G401 (cell line): ENCODE measurements around the gene ZFHX3. TPM values are rescaled to one million over a fixed set of nuclear protein-coding genes. Genes with fewer than 3 reads are reported as not detected.

Experiments
- DNase-seq: peaks from one replicate; pipeline ENCODE4 v3.0.0-alpha.2; 2015; ENCODE audit warnings: low spot score
- in situ Hi-C: cut with HindIII; loops from 2 replicates; pipeline ENCODE4 v1.10.0; 2016; ENCODE audit warnings: low sequenced_read_pairs, mixed read lengths
- total RNA-seq: library from RNA; depleted of rRNA; stranded (reverse); fragments of >200 nt; shearing (Covaris generic); gene quantifications from 2 replicates; pipeline ENCODE4 v1.2.3, GENCODE V29; 2014

ZFHX3 gene
- total RNA-seq, 1 experiment from 2014 or later, result 3.5 TPM

DNA sequence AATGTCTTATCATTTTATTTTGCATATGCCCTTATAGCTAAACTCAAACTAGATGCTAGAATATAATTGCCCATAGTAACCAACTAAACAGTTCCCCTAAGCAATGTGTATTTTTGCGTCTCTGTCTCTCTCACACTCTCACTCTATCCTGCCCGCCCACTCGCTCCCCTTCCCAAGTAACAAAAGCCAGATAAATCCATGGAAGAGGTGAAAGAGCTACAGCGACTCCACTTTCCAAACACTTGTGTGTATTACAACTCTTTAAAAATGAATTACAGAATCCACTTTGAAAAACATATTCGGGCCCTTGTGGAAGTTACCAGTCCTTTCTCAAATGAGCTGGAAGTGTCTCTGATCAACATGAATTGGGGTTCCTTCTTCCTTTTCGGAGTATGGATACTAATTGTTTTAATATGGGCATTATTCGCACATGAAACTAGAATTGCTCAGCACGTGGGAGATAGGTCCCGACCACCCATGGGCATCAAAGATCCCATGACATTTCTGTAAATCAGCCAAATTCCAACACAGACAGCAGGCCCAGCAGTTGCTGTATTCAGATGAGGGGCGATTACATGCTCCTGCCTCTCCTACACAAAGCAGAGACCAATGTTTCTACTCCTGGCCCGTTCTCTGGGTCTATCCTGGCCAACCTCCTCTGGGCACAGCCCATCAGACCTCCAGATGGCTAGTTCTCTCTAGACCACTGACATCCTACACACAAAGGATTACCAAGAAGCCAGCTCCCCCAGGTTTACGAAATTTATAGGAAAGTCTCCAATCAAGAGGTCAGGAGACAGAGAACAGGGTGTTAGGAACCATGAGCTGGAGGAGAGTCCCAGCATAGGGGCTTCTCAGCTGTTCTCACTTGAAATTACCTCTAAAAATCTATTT is 121.5 kb downstream of the ZFHX3 start:
- in situ Hi-C loops, result no loop called here
- DNase-seq, result no peak

DNA sequence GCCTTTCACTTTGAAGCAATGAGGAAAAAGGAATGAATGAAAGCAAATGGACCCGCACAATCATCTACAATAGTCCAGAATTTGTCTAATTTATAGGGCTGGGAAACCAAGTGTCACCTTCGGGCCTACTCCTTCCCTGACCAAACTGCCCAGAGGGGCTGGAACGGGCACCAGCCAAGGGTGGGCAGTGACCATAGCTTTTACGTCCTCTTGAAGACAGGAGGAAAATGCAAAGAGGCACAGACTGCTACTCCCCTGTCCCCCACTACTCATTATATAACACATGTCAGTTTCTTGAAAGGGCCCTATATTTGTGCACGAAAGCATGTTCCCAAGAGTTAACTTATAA is 122.3 kb downstream of the ZFHX3 start:
- in situ Hi-C loops, result no loop called here

DNA sequence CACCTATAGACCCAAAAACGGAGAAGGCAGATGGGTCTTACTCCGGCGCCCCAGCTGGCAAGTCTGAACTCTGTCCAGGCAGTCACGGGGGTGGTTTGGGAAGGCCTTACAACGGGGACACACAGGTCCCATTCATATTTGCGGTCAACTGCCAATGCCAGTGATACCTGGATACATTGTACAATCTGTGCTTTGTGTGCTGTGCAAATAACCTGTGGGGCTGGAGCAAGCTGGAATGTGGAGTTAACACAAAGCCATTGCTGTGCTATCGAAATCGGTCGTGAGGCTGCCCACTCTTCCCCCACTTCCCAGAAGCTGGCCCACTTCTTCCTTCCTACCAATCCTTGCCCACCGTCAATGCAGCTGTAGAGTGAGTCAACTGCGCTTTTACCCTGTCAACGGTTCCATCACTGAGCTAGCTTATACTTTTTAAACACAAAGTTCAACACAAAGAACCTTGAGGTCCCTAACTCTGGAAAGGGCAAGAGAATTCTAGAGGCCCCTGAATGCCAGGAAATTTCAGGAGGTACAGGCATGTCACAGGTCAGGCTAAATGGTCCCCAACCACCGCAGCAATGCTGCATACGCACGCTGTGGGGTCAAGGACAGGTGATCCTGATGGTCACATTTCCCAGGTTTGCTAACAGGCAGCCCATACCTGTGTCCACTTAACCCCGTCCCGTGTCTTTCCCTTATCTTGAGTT is 122.8 kb downstream of the ZFHX3 start:
- DNase-seq, result no peak
- in situ Hi-C loops, result no loop called here

More for the DNA sequence above, 122.3 kb downstream of the ZFHX3 start:
- no peak for DNase-seq

DNA sequence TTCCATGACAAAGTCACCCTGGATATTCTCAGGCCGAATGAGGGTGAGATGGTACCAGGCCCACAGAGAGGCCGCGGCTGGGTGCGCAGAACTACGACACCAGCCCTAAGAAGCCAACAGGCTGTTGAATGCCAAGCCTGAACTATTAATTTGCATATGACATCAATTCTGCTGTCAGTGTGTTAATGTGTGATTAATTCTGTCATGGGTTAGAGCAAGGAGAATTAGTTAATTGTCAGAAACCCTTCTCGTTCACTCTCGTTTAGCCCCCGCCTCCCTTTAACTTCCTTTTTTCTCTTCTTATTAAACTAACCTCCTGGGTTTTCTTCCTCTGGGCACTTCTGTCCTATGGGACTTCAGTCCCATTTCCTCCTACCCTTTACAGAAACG is 123.4 kb downstream of the ZFHX3 start:
- in situ Hi-C loops, result no loop called here
- no peak for DNase-seq

DNA sequence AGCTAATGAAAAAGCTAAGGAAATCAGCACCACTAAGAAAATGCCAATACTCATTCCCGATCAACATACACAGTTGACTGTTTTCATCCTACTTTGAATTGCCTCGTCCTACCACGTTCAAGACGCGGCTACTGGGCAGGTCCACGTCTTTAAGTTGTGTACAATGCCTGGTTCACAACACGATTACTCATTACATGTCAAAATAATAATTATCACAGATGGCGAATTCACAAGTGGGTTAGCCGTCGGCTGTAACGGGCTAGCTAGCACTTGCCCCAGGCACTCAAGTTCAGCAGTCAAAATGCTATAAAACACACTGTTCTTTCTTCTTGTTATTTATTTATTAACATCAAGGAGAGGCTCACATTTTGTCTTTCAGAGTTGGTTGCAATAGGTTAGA is 124.2 kb downstream of the ZFHX3 start:
- no peak for DNase-seq
- in situ Hi-C loops, result no loop called here

DNA sequence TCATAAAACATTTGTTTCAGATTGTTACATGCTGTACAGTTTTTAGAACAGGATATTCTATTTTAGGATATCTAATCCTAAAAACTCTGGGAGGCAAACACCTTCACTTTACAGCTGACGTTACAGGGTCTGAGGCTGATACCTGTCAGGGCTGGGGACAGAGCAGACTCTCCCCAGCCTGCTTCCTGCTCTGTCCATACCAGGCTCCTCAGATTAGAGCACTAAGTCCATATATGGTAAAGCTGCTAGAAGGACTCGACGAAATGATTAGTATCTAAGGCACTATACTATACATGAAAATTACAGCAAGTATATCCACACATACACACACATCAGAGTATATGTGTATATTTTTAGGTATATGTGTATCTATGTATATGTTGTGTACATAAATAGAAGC is 125.2 kb downstream of the ZFHX3 start:
- no peak for DNase-seq
- in situ Hi-C loops, result no loop called here

DNA sequence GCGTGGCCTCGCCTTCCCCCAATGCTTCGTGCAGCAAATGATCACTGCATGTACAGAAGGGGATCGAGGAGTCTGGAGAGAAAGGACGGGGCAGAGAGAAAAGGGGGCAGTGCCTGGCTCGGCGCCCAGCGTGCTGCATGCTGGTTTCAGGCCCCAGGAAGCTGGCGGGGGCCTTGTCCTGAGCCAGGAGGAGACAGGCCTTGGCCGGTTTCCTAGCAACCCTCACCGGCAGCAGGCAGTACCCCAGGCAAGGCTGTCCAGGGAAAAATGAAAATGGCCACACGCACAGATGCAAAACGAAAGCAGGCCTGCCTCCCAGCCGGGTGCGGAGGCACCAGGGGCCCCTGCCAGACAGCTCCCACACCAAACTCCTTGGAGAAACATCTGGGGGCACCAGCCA is 126.3 kb downstream of the ZFHX3 start:
- in situ Hi-C loops, result no loop called here
- peak; percentile 66 for DNase-seq

DNA sequence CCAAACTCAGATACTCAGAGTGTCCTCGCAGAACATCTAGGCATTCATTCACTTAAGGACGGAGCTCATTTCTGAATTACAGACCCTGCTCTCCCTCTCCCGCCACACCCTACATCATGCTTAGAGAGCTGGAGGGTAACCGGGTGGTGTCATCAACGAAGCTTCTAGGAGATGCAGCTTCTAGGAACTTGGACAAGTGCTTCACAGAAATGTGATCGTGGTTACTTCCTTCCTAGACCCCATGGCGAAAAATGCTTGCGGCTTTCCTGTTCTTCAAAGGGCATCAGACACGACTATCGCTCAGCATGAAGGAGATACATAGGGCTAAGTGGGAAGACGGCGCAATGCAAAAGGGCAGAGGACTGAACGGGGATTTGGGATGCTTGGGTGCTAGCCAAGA is 126.8 kb downstream of the ZFHX3 start:
- no peak for DNase-seq
- in situ Hi-C loops, result no loop called here

DNA sequence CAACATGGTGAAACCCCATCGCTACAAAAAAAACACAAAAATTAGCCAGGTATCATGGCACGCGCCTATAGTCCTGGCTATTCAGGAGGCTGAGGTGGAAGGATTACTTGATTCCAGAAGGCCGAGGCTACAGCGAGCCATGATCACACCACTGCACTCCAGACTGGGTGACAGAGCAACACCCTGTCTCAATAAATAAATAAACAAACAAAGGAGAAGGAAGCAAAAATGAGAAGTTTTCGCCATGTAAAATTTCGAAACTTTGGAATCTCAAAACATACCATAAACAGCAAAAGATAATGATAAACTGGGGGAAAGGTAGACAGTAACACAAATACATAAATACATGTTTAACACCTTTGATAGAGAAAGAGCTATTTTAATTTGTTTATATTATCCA is 130.9 kb downstream of the ZFHX3 start:
- DNase-seq, result no peak
- in situ Hi-C loops, result no loop called here

DNA sequence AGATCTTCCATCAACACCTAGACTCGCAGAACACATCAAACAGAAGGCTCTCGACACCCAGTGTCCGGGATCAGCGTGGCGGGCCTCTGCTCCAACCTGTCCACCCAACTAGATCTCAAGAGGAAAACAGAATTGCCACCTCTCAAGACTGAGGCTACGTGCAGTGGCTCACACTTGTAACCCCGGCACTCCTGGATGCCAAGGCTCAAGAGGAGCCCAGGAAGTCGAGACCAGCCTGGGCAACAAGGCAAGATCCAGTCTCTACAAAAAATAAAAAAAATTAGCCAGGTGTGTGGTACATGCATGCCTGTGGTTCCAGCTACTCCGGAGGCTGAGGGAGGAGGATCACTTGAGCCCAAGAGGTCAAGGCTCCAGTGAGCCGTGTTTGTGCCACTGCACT is 132.6 kb downstream of the ZFHX3 start:
- in situ Hi-C loops, result no loop called here

DNA sequence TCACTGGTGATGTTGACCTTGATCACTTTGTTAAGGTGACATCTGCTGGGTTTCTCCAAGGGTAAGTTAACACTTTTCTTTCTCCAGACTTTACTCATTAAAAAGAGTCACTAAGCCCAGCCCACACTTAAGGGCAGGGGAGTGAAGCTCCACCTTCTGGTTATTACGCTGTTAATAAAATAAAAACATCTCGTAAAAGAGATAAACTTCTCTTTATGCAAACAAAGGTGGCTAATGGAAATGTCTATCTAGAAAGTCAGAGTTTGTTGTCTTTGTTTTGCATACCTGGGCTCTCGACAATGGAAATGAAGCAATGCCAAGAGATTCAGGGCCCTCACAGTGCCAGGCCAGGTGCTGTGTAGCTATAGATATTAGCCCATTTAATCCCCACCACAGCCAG is 134.4 kb downstream of the ZFHX3 start:
- no peak for DNase-seq
- in situ Hi-C loops, result no loop called here

More for the DNA sequence above, 132.6 kb downstream of the ZFHX3 start:
- no peak for DNase-seq

DNA sequence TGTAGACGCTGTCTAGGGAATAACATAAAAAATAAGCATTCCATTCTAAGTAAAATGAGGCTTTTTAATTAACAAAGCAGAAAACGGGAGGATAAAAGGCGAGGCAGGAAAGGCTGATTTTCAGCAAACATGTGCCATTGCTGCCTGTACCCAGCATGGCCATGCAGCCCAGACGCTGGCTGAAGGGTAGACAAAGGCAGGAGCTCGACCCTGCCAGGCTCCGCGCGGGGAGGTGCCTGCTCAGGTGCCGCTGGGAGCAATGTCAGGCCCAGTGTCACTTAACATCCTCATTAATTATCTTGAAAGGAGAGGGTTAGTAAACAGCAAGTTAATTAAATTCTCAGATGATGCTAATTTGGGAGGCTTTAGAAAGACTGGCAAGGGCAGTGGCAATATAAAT is 136.0 kb downstream of the ZFHX3 start:
- in situ Hi-C loops, result no loop called here
- no peak for DNase-seq

DNA sequence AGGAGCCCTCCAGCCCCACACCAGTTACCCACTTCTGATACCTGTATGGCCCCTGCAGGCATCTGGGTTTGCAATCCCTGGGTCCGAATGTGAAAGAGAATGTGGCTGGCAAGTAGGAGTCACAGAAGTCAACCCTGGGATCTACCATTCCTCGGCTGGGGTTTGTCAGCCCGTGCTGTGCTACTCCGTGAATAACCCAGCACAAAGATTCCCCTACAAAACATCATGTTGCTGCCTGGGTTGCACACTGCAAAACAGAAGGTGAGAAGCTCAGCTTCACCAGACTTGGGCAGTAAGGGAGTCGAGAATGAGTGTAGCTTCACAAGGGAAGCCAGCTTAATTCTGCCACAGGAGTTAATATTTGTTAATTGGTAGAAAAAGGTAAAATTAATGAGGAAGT is 137.1 kb downstream of the ZFHX3 start:
- in situ Hi-C loops, result no loop called here
- DNase-seq, result peak; percentile 22

DNA sequence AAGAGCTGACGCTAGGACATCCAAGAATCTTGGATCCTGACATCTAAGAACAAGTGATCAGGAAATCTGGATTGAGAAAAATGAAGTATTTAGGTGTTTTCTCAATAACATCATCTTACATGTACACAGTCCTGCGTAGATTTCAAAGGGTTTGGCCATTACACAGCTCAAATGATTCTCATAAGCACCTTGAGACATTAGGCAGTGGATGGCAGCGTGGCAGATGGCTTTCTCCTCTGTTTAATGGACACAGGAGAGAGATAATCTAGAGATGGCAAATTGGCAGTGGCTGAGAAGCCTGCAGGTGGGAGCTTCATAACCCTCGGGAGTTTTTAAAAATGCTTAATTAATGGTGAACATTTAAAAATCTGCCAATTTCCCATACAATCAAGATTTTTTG is 137.5 kb downstream of the ZFHX3 start:
- DNase-seq, result peak; percentile 69
- in situ Hi-C loops, result no loop called here

DNA sequence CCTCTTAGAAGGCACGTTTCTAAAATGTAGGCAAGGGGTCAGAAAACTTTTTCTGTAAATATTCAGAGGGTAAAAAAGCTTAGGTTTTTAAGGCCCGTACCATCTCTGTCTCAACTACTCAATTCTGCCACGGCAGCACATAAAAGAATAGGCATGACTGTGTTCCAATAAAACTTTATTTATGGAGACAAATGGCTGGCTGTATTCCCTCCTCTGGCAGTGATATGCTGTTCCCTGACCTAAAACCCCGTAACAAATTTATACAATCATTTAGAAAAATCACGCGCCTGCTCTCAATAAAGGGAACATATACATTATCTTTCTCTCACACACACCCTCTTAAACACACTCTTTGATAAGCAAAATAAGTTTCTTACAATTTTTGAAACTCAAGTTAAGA is 138.7 kb downstream of the ZFHX3 start:
- in situ Hi-C loops, result no loop called here
- DNase-seq, result no peak

DNA sequence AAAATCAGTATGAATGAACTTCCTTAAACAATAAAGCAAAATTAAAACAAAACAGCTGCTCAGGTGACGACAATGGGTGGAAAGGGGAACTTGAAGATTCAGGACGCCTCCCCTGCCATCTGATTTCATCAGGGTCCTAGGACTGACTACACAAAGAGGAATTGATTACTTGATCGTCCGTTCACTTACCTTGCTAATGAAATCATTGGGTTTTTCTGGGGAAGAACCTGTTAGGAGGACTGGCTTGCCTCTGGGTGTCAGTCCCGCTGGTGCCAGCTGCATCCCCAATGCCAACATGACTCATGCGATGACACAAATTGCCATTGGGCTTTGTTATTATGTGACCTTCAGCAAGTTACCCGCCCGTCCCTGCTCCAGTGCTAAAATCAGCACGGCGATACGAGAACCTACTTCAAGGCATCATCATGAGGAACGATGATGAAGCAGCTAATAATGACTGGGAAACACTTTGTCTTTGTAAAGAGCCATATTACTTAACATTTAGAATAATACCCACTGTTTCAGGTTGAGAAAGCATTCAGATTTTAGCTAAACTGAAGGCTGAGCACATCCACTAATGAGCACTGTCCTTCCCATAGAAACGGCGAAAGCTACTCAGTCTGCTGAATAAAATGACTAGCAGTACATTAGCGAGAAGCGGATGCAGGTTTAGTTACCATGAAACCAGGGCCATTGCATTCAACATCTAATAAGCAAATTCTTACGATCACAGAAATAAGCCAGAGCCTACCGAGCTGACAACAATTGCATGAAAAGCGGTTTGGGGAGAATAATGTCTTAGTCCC is 139.4 kb downstream of the ZFHX3 start:
- no peak for DNase-seq
- in situ Hi-C loops, result no loop called here

DNA sequence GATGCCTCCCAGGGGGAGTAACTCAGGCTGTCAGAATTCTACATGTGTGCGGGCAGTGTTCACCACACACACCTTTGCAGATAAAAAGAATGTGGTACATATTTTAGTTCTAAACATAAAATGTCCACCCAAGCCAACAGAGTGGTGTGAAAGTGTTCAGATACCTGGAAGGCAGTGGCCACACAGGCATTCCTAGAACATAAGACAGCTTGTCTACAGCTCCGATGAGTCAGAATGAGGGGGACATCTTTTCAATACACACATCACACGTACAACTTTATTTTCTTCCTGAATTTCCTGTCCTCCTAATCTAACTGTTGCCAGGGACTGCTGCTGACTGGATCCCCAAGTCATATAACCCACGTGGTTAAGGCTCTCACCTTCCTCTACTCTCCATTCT is 142.3 kb downstream of the ZFHX3 start:
- no peak for DNase-seq

DNA sequence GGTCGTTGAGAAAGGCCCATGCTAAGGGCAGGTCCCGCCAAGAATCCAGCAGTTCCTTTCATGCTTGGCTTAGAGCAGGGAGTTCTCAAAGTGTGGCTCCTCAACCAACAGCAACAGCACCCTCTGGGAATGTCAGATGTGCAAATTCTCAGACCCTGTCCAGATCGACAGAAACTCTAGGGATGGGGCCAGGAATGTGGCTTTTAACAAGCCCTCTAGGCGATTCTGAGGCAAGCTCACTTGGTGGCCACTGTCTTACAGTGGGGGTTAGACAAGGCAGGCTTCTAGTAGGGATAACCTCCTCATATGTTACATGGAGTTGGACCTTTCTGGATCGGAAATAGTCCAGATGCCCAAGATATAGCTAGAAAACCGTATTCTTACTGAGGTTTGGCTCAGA is 144.8 kb downstream of the ZFHX3 start:
- in situ Hi-C loops, result no loop called here
- DNase-seq, result no peak

More for the DNA sequence above, 142.3 kb downstream of the ZFHX3 start:
- in situ Hi-C loops, result no loop called here

DNA sequence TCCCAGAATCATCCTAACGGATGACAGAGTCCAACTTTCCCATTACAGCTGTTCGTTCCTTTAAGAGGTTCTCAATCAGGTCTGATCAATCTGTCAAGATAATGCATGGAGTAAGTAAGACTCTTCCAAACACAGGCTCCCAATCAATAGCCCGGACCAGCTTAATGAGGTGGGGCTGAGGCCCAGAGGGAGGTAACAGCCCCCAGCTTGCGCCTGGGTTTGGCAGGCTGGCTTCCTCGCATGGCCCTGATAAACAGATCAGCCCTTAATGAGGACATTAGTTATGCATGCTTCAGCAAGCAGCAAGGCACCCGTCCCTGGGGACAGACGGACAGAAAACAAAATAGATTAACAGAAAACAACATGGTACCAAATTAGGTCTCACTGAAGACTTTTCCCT is 145.7 kb downstream of the ZFHX3 start:
- in situ Hi-C loops, result no loop called here
- no peak for DNase-seq

DNA sequence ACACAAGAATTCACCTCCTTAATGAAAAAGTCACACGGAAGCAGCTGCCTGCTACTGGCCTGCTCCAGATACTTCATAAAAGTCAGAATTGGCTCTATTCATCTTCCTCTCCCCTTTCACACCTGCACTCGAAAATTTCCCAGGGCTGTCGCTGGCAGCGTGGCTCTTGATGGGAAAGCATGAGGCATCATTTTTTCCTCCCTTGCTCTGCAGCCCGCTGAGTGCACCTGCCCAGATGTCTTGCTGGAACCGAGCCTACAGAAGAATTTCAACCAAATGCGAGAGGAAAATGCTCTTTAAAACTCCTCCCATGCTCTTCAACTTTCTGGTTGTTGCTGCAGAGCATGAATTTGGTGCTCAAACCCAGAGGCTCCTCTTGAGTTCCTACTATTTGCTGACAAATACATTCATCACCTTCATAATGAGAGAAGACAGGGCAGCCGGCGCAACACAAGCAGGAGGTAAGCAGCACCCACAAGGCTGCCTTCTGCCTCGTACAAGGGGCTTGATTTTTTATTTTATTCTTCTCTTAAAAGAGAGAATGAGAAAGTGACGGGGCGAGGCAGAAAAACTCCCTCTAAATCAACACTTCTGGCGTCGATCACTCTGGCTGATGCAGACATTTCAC is 146.8 kb downstream of the ZFHX3 start:
- in situ Hi-C loops, result no loop called here
- no peak for DNase-seq
